Panc1 (cell line): ENCODE measurements around the gene NUDT4.

Source experiments
- POLR2AphosphoS5 ChIP-seq: IDR thresholded peaks from 2 replicates; pipeline ENCODE4 v1.6.1; 2012; ENCODE audit warnings: mild to moderate bottlenecking, low read depth, low read length, moderate library complexity
- SIN3A ChIP-seq: IDR thresholded peaks from 2 replicates; pipeline ENCODE4 v1.6.1; 2012; ENCODE audit warnings: low read depth, mild to moderate bottlenecking, low read length, moderate library complexity, borderline replicate concordance; ENCODE audit not compliant: insufficient read depth
- TCF7L2 ChIP-seq: IDR thresholded peaks from 2 replicates; pipeline ENCODE4 v1.6.1; 2011; ENCODE audit warnings: mild to moderate bottlenecking, low read depth, low read length, inconsistent platforms
- TF ChIP-seq, protein P1 (sequence below): fragments of 450-650 bp; IDR thresholded peaks from 2 replicates; pipeline ENCODE4 v1.5.1; 2017; ENCODE audit warnings: mild to moderate bottlenecking
- TF ChIP-seq, protein P2 (sequence below), 2 experiments: IDR thresholded peaks; 2 replicates each; pipeline ENCODE4 v1.6.1; 2011 to 2012; ENCODE audit warnings: low read depth in 2 of 2, control low read depth in 1 of 2, low read length in 1 of 2, mild to moderate bottlenecking in 1 of 2, moderate library complexity in 1 of 2; ENCODE audit not compliant: insufficient read depth in 1 of 2

DNA sequence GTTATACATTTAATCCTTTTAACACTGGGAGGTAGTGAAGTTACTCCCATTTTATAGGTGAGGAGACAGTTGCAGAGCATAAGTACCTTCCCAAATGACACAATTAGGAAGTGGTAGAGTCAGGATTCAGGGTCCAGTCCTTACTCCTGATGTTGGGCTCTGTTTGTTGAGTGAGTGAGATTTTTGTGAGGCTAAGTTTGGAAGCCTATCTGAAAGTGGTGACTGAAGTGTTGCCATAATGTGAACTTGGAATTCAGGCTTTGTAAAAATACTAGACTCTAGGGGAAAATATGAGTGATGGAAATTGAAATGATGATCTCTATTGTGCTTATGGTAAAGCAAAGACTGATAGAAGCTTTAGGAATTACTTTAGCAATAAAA is 2.2 kb downstream of the NUDT4 start:
- TF ChIP-seq, protein P1, sequence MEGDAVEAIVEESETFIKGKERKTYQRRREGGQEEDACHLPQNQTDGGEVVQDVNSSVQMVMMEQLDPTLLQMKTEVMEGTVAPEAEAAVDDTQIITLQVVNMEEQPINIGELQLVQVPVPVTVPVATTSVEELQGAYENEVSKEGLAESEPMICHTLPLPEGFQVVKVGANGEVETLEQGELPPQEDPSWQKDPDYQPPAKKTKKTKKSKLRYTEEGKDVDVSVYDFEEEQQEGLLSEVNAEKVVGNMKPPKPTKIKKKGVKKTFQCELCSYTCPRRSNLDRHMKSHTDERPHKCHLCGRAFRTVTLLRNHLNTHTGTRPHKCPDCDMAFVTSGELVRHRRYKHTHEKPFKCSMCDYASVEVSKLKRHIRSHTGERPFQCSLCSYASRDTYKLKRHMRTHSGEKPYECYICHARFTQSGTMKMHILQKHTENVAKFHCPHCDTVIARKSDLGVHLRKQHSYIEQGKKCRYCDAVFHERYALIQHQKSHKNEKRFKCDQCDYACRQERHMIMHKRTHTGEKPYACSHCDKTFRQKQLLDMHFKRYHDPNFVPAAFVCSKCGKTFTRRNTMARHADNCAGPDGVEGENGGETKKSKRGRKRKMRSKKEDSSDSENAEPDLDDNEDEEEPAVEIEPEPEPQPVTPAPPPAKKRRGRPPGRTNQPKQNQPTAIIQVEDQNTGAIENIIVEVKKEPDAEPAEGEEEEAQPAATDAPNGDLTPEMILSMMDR = no peak
- no peak for TF ChIP-seq POLR2AphosphoS5
- no peak for TF ChIP-seq SIN3A
- TF ChIP-seq TCF7L2 = no peak
- TF ChIP-seq, protein P2, sequence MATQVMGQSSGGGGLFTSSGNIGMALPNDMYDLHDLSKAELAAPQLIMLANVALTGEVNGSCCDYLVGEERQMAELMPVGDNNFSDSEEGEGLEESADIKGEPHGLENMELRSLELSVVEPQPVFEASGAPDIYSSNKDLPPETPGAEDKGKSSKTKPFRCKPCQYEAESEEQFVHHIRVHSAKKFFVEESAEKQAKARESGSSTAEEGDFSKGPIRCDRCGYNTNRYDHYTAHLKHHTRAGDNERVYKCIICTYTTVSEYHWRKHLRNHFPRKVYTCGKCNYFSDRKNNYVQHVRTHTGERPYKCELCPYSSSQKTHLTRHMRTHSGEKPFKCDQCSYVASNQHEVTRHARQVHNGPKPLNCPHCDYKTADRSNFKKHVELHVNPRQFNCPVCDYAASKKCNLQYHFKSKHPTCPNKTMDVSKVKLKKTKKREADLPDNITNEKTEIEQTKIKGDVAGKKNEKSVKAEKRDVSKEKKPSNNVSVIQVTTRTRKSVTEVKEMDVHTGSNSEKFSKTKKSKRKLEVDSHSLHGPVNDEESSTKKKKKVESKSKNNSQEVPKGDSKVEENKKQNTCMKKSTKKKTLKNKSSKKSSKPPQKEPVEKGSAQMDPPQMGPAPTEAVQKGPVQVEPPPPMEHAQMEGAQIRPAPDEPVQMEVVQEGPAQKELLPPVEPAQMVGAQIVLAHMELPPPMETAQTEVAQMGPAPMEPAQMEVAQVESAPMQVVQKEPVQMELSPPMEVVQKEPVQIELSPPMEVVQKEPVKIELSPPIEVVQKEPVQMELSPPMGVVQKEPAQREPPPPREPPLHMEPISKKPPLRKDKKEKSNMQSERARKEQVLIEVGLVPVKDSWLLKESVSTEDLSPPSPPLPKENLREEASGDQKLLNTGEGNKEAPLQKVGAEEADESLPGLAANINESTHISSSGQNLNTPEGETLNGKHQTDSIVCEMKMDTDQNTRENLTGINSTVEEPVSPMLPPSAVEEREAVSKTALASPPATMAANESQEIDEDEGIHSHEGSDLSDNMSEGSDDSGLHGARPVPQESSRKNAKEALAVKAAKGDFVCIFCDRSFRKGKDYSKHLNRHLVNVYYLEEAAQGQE (IDR thresholded peaks at IDR 0.05; ENCODE audit: insufficient read depth in 1 of 2, low read depth in 2 of 2, low read length in 1 of 2) = no peak
